IPS-18c (cell line): ENCODE data around the gene AFDN.

ENCODE experiments used
- H3K4me3 ChIP-seq: 2 replicates; pipeline ENCODE4 v1.7.0; 2013; ENCODE audit warnings: low read depth, mild to moderate bottlenecking, low read length, moderate library complexity; ENCODE audit not compliant: insufficient read depth
- H3K9me3 ChIP-seq: one replicate; pipeline ENCODE4 v1.6.1; 2013; ENCODE audit warnings: mild to moderate bottlenecking, low read length, moderate library complexity; ENCODE audit not compliant: control insufficient read depth, insufficient read depth

AFDN gene

DNA sequence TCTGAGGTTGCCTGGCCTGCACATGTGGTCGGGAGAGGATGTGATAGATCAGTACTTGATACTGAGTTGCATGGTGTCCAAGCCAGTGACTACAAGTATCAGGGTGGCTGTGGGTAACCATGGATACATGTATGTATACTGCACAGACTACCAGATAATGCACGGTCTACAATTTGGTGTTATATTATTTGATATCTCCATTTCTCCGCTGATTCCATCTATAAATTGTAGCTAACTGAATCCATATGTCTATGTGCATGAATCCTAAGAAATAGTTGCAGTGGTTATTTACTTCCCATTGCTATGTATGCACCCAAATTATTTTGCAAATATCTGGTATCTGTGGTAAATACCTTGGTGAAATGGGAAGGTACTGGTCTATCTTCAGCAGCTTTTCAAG, 87.0 kb downstream of the AFDN start:
- Histone ChIP-seq H3K9me3 (no peaks in the 10 kb centered on the region), H3K4me3 (no peak overlapping the region)

- H3K9me3 ChIP-seq: no peaks in the 10 kb centered on the region
- no peak overlapping the region for H3K4me3 ChIP-seq
These were observed 88.4 kb downstream of the AFDN start for GRCh38 chr6:167915139-167915538.

GRCh38 chr6:167917551-167918154, 90.9 kb downstream of the AFDN start:
- Histone ChIP-seq H3K9me3 (no peaks in the 10 kb centered on the region), H3K4me3 (no peak overlapping the region)

GRCh38 chr6:167918548-167919278, 92.0 kb downstream of the AFDN start:
- Histone ChIP-seq H3K9me3 (no peaks in the 10 kb centered on the region), H3K4me3 (no peak overlapping the region)

DNA sequence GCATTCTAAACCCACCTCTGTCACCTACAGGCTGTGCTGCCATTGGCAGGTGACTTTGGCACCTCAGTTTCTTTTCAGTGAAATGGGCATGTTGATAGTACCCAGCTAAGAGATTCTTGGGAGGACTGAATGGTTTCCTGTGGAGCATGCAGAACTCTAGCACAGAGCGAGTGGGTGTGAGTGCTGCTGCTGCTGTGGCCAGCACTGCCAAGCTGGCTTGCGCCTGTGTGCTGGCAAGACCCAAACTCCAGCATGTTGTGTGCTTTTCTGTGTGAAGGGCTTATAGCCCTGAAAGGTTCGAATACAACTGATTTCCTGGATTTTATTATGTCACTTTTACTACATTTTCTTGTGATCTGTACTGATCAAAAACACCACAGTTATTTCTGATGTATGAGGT, 92.6 kb downstream of the AFDN start:
- no peak overlapping the region for H3K4me3 ChIP-seq

GRCh38 chr6:167920165-167920564, 93.5 kb downstream of the AFDN start:
- H3K9me3 ChIP-seq: no peaks in the 10 kb centered on the region
- no peak overlapping the region for H3K4me3 ChIP-seq

More for the DNA sequence above, 92.6 kb downstream of the AFDN start:
- H3K9me3 ChIP-seq: no peaks in the 10 kb centered on the region

GRCh38 chr6:167921831-167922230, 95.1 kb downstream of the AFDN start:
- no peaks in the 10 kb centered on the region for H3K9me3 ChIP-seq
- no peak overlapping the region for H3K4me3 ChIP-seq

GRCh38 chr6:167925026-167925425, 98.3 kb downstream of the AFDN start:
- Histone ChIP-seq H3K4me3 (no peak overlapping the region), H3K9me3 (no peaks in the 10 kb centered on the region)

- H3K9me3 ChIP-seq: no peaks in the 10 kb centered on the region
- no peak overlapping the region for H3K4me3 ChIP-seq
These were observed 100.5 kb downstream of the AFDN start for GRCh38 chr6:167927246-167927645.

DNA sequence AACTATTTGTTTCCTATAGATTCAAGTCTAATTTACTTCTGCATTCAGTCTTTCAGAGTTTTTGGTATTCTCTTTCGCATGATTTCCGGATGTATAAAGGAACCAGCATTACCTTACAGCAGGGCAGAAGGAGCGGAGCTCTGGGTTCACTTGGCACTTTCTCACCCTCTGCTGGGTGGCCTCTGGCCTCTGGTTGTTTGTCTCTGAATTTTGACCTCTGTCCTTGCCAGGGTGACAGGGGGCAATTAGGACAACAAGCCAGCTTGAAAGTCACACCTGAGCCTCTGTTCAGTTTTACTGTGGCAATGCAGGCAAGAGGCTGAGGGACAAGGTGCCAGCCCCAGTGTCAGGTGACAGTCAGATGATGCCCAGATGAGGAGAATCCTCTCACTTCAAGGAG, 101.4 kb downstream of the AFDN start:
- Histone ChIP-seq H3K4me3 (no peak overlapping the region), H3K9me3 (no peaks in the 10 kb centered on the region)

- Histone ChIP-seq H3K4me3 (no peak overlapping the region), H3K9me3 (no peaks in the 10 kb centered on the region)
These were observed 103.6 kb downstream of the AFDN start for GRCh38 chr6:167930295-167930694.

- Histone ChIP-seq H3K4me3 (no peak overlapping the region), H3K9me3 (no peaks in the 10 kb centered on the region)
These were observed 106.0 kb downstream of the AFDN start for GRCh38 chr6:167932468-167933276.

- no peak overlapping the region for H3K4me3 ChIP-seq
- no peaks in the 10 kb centered on the region for H3K9me3 ChIP-seq
These were observed 106.6 kb downstream of the AFDN start for GRCh38 chr6:167933290-167933689.

GRCh38 chr6:167933847-167934246, 107.1 kb downstream of the AFDN start:
- Histone ChIP-seq H3K9me3 (no peaks in the 10 kb centered on the region), H3K4me3 (no peak overlapping the region)

DNA sequence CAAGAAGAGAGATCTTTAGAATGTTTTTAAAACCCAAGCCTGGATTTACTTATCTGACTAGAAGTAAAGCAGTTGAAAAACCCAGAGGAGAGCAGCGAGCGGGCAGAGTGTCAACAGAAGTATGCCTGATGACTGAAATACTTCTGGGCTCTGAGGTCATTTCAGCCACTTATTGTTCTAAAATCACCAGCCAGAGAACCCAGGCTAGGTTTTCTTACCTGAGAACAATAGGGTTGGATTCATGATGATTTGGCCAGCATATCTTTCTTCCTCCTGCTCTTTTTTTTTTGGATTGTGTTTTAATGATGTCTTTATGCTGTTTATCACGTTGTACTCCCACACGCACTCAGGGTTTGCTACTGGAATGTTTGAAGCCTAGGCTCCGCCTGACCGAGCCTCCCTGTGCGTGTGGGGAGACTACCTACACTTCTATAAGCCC, 107.7 kb downstream of the AFDN start:
- H3K4me3 ChIP-seq: no peak overlapping the region
- H3K9me3 ChIP-seq: no peaks in the 10 kb centered on the region

DNA sequence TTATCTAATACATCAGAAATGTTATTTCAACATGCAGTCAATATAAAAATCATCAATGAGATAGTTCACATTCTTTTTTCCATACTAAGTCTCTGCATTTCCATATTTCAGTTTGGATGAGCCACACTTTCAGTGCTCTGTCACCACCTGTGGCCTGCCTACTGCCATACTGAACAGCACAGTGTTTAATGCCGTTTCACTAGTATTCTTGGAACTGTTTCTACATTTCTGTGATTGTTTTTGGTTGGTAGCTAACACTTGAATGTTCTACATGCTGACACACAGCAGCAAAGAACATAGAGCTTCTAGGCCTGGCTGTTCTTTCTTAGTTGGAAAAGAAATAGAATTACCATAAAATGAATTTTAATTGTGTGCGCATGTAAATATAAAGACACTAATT, 109.3 kb downstream of the AFDN start:
- no peaks in the 10 kb centered on the region for H3K9me3 ChIP-seq
- no peak overlapping the region for H3K4me3 ChIP-seq

DNA sequence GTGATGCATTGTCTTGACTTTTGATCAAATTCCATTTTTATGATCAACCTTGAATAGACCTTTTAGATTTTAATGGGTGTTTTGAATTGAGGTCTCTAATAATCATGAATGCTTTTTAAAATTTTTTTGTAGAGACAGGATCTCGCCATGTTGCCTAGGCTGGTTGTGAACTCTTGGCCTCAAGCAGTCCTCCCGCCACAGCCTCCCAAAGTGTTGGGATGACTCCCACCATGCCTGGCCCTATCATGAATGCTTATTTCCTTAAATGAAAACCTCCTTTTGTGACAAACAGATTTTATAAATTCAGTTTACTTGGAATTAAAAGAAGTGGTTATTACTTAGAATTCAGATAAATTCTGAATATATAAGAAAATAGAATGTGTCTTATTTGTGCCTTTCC, 110.6 kb downstream of the AFDN start:
- H3K4me3 ChIP-seq: no peak overlapping the region
- H3K9me3 ChIP-seq: no peaks in the 10 kb centered on the region
